IMR-90 (cell line): ENCODE data around the gene SYCE3. TPM values are rescaled to one million over a fixed set of nuclear protein-coding genes. Genes with fewer than 3 reads are reported as not detected.

Experiments used
- ATAC-seq: fragments of 200-7000 bp; cut with Tn5 transposase; 2 replicates; pipeline ENCODE4 v1.9.1; 2020; ENCODE audit warnings: low read depth, mild to moderate bottlenecking, moderate library complexity
- BruUV-seq: library from RNA; stranded (reverse); fragments of 400-500 nt; replicated peaks from 2 replicates; lab custom pipeline; 2021; lab: Mats Ljungman, UMichigan
- CTCF ChIA-PET: fragments of 300-600 bp; formaldehyde crosslinking; extraction: SDS; loops from one replicate; lab custom pipeline; 2021; ENCODE audit warnings: antibody characterized with exemption; lab: Yijun Ruan, JAX
- POLR2A ChIA-PET: fragments of 300-600 bp; sonication (Branson Sonifier 250); formaldehyde crosslinking; loops from one replicate; lab custom pipeline; 2022; ENCODE audit warnings: antibody characterized with exemption; ENCODE audit not compliant: unreplicated experiment; lab: Charles Lee
- DNase-seq: peaks from one replicate; pipeline ENCODE4 v3.0.0; 2013
- H2AFZ ChIP-seq: replicated peaks from 2 replicates; pipeline ENCODE3; 2013; ENCODE audit warnings: low read length, mild to moderate bottlenecking; ENCODE audit not compliant: poor library complexity
- H2AK5ac ChIP-seq: 2 replicates; pipeline ENCODE4 v1.6.1; 2013; ENCODE audit warnings: low read depth, low read length, inconsistent platforms
- H2AK9ac ChIP-seq: replicated peaks from 2 replicates; pipeline ENCODE3; 2013; ENCODE audit warnings: mild to moderate bottlenecking, low read depth, low read length, moderate library complexity; ENCODE audit not compliant: poor library complexity
- H2BK120ac ChIP-seq: 2 replicates; pipeline ENCODE4 v1.6.1; 2013; ENCODE audit warnings: low read depth, low read length, inconsistent platforms
- H2BK15ac ChIP-seq: 3 replicates; pipeline ENCODE4 v1.6.1; 2013; ENCODE audit warnings: low read depth, low read length, inconsistent platforms
- H2BK20ac ChIP-seq: 2 replicates; pipeline ENCODE4 v1.6.1; 2013; ENCODE audit warnings: low read depth, mild to moderate bottlenecking, inconsistent platforms, low read length, moderate library complexity
- H2BK5ac ChIP-seq: 2 replicates; pipeline ENCODE4 v1.6.1; 2013; ENCODE audit warnings: mild to moderate bottlenecking, low read depth, low read length, inconsistent platforms; ENCODE audit not compliant: poor library complexity, severe bottlenecking
- H3K14ac ChIP-seq: replicated peaks from 2 replicates; pipeline ENCODE4 v1.6.1; 2013; ENCODE audit warnings: low read depth, low read length, inconsistent platforms
- H3K18ac ChIP-seq: 2 replicates; pipeline ENCODE4 v1.6.1; 2013; ENCODE audit warnings: low read depth, low read length, control low read depth
- H3K23ac ChIP-seq: 2 replicates; pipeline ENCODE4 v1.6.1; 2013; ENCODE audit warnings: low read depth, low read length, inconsistent platforms
- H3K27ac ChIP-seq: 2 replicates; pipeline ENCODE4 v1.5.1; 2013; ENCODE audit warnings: mild to moderate bottlenecking, control low read depth, low read length; ENCODE audit not compliant: insufficient read depth
- H3K27me3 ChIP-seq: 2 replicates; pipeline ENCODE4 v1.6.1; 2013; ENCODE audit warnings: low read length; ENCODE audit not compliant: control insufficient read depth, insufficient read depth
- H3K36me3 ChIP-seq: 2 replicates; pipeline ENCODE4 v1.6.1; 2013; ENCODE audit warnings: low read length, mixed read lengths; ENCODE audit not compliant: control insufficient read depth, insufficient read depth
- H3K4ac ChIP-seq: 2 replicates; pipeline ENCODE4 v1.6.1; 2013; ENCODE audit warnings: low read depth, low read length, inconsistent platforms
- H3K4me1 ChIP-seq: 2 replicates; pipeline ENCODE4 v1.6.1; 2013; ENCODE audit warnings: low read length, mixed read lengths; ENCODE audit not compliant: control insufficient read depth, insufficient read depth
- H3K4me2 ChIP-seq: 2 replicates; pipeline ENCODE4 v1.6.1; 2013; ENCODE audit warnings: low read depth, mild to moderate bottlenecking, control low read depth, low read length, moderate library complexity
- H3K4me3 ChIP-seq: 2 replicates; pipeline ENCODE4 v1.5.1; 2013; ENCODE audit warnings: low read depth, mild to moderate bottlenecking, control low read depth, low read length, moderate library complexity; ENCODE audit not compliant: insufficient read depth
- H3K56ac ChIP-seq: 2 replicates; pipeline ENCODE4 v1.6.1; 2013; ENCODE audit warnings: low read length, inconsistent platforms; ENCODE audit not compliant: insufficient read depth; ENCODE audit errors: extremely low read depth
- H3K79me1 ChIP-seq, 2 experiments: 2 replicates each; pipeline ENCODE4 v1.6.1; 2013; ENCODE audit warnings: low read length in 2 of 2, inconsistent platforms in 1 of 2, low read depth in 1 of 2
- H3K9ac ChIP-seq: 2 replicates; pipeline ENCODE4 v1.6.1; 2013; ENCODE audit warnings: low read depth, low read length, control low read depth
- H3K9me1 ChIP-seq: 2 replicates; pipeline ENCODE4 v1.6.1; 2013; ENCODE audit warnings: low read length, inconsistent platforms; ENCODE audit not compliant: insufficient read depth
- H3K9me3 ChIP-seq: 2 replicates; pipeline ENCODE4 v1.6.1; 2013; ENCODE audit warnings: low read length; ENCODE audit not compliant: control insufficient read depth, insufficient read depth
- H4K20me1 ChIP-seq: 2 replicates; pipeline ENCODE4 v1.6.1; 2013; ENCODE audit warnings: low read length, inconsistent platforms; ENCODE audit not compliant: insufficient read depth
- H4K5ac ChIP-seq: 2 replicates; pipeline ENCODE4 v1.6.1; 2013; ENCODE audit warnings: mild to moderate bottlenecking, low read depth, low read length, control low read depth
- H4K8ac ChIP-seq, 2 experiments: 2 replicates each; pipeline ENCODE4 v1.6.1; 2013; ENCODE audit warnings: low read depth in 2 of 2, low read length in 2 of 2, control low read depth in 1 of 2, inconsistent platforms in 1 of 2
- H4K91ac ChIP-seq: 2 replicates; pipeline ENCODE4 v1.6.1; 2013; ENCODE audit warnings: low read depth, low read length, inconsistent platforms; ENCODE audit not compliant: insufficient read depth
- MAZ ChIP-seq: IDR thresholded peaks from 2 replicates; pipeline ENCODE4 v1.6.1; 2012; ENCODE audit warnings: low read depth, mild to moderate bottlenecking, low read length, improper control_type of control experiment, moderate library complexity, borderline replicate concordance
- MXI1 ChIP-seq: IDR thresholded peaks from 2 replicates; pipeline ENCODE4 v1.6.1; 2012; ENCODE audit warnings: low read depth, mild to moderate bottlenecking, low read length, moderate library complexity, borderline replicate concordance
- RCOR1 ChIP-seq: IDR thresholded peaks from 2 replicates; pipeline ENCODE4 v1.6.1; 2012; ENCODE audit warnings: mild to moderate bottlenecking, low read length, improper control_type of control experiment; ENCODE audit not compliant: insufficient replicate concordance
- RFX5 ChIP-seq: IDR thresholded peaks from 2 replicates; pipeline ENCODE4 v1.8.0; 2012; ENCODE audit warnings: low read depth, mild to moderate bottlenecking, low read length, moderate library complexity
- WGBS, 2 experiments: methylation state at CpG; one replicate each; pipeline versions ENCODE4 v1.1.5 to v1.1.7; 2013; ENCODE audit warnings: missing lambda C conversion rate in 2 of 2; ENCODE audit not compliant: insufficient read length in 1 of 2; ENCODE audit errors: extremely low coverage in 2 of 2; 5-methylcytosine and 5-hydroxymethylcytosine counted together
- dilution Hi-C: fragments of 300-500 bp; cut with HindIII; formaldehyde crosslinking; loops from one replicate; pipeline ENCODE4 v1.14.3; 2018; ENCODE audit warnings: low sequenced_read_pairs; ENCODE audit not compliant: unreplicated experiment
- in situ Hi-C: fragments of 300-500 bp; cut with MboI; formaldehyde crosslinking; loops from 3 replicates; pipeline ENCODE4 v1.14.3; 2019; ENCODE audit warnings: low sequenced_read_pairs, inconsistent platforms, mixed read lengths
- intact Hi-C: fragments of 100-400 bp; cut with micrococcal nuclease; formaldehyde crosslinking; loops from 2 replicates; pipeline ENCODE4 v1.10.0; 2022
- polyA plus RNA-seq, 3 experiments: library from polyadenylated mRNA; depleted of rRNA; stranded (reverse); fragments of >200 nt; gene quantifications; 2 replicates each; pipeline ENCODE4 v1.2.3, GENCODE V29; 2012; ENCODE audit warnings: low replicate concordance in 1 of 3
- total RNA-seq: library from RNA; depleted of rRNA; stranded (reverse); fragments of >200 nt; gene quantifications from 2 replicates; pipeline ENCODE4 v1.2.3, GENCODE V29; 2012
- TF ChIP-seq, protein P1 (sequence below): conservative IDR thresholded peaks from 2 replicates; pipeline ENCODE4 v1.5.1; 2012; ENCODE audit warnings: mild to moderate bottlenecking, low read depth, low read length, improper control_type of control experiment
- TF ChIP-seq, protein P2 (sequence below): fragments of 150-350 bp; IDR thresholded peaks from 2 replicates; pipeline ENCODE4 v1.6.1; 2017; ENCODE audit warnings: mild to moderate bottlenecking, antibody characterized with exemption, low read length, low read depth

Gene SYCE3
- total and polyA plus RNA-seq, 2 of the 4 experiments (the other 2 are of a cell fraction), result not detected

DNA sequence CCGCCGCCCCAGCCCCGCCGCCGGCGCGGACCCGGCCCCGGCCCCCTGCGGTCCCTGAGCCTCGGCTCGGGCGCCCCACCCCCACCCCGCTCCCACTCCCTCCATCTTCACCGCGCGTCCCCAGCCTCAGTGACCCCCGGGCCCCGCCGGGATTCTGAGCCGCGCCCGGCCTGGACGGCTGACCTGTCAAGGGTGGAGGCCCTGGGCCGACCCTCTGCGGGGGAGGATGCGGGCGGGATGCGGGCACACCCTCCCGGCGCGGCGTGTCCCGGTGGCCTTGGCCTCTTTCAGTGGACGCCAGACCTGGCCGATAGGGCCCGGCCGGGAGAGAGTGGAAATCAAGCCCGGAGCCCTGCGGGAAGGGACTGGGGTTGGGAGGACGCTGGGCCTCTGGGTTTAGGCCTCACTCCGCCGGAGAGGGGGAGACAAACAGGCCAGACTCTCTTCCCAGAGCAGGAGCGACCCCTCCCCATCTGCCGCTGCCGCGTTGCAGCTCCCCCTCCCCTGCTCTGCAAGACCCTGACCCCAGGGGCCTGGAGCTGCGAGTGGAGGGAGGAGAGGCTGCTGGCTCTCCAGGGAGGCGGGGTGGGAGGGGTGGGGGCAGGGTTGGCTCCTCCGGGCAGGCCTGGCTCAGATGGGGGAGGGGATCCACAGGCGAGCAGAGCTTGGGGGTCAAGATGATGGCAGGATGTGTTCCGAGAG, 38.4 kb upstream of the SYCE3 start:
- peaks cover 53% of the 10 kb centered on the region for H3K27me3 ChIP-seq
- no peak overlapping the region for H4K8ac ChIP-seq
- no peak overlapping the region for H4K5ac ChIP-seq
- DNase-seq (no peak), ATAC-seq (no peak)
- no peak overlapping the region for H2AK9ac ChIP-seq
- no peak overlapping the region for H2BK20ac ChIP-seq
- no peak overlapping the region for H4K91ac ChIP-seq
- H3K14ac ChIP-seq, result no peak overlapping the region
- no peak overlapping the region; the same call in 1 of the 2 replicates for H3K4me3 ChIP-seq
- in situ Hi-C loops (no loop called here), intact Hi-C loops (no loop called here), dilution Hi-C loops (no loop called here)
- no peak overlapping the region for H3K9ac ChIP-seq
- ChIA-PET CTCF (no interaction called here), POLR2A (no interaction called here)
- H3K79me1 ChIP-seq, result no peaks in the 10 kb centered on the region
- no peak overlapping the region for H2AK5ac ChIP-seq
- H3K9me3 ChIP-seq, result 0 out of 2 replicates have a peak, but pooled peaks cover 2% of the 10 kb centered on the region
- no peak overlapping the region for H2BK120ac ChIP-seq
- no peaks in the 10 kb centered on the region for H3K4me1 ChIP-seq
- no peak overlapping the region for H3K4ac ChIP-seq
- H4K20me1 ChIP-seq, result peaks cover 10% of the 10 kb centered on the region
- 2% methylated on average over 6 of the region's 52 CpGs; no CpG with 5 or more reads in 1 of the 2 experiments for WGBS, 2 experiments
- TF ChIP-seq RCOR1 (no peak), MAZ (no peak), MXI1 (no peak), RFX5 (no peak)
- TF ChIP-seq, protein P1, sequence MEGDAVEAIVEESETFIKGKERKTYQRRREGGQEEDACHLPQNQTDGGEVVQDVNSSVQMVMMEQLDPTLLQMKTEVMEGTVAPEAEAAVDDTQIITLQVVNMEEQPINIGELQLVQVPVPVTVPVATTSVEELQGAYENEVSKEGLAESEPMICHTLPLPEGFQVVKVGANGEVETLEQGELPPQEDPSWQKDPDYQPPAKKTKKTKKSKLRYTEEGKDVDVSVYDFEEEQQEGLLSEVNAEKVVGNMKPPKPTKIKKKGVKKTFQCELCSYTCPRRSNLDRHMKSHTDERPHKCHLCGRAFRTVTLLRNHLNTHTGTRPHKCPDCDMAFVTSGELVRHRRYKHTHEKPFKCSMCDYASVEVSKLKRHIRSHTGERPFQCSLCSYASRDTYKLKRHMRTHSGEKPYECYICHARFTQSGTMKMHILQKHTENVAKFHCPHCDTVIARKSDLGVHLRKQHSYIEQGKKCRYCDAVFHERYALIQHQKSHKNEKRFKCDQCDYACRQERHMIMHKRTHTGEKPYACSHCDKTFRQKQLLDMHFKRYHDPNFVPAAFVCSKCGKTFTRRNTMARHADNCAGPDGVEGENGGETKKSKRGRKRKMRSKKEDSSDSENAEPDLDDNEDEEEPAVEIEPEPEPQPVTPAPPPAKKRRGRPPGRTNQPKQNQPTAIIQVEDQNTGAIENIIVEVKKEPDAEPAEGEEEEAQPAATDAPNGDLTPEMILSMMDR, result no peak
- TF ChIP-seq, protein P2, sequence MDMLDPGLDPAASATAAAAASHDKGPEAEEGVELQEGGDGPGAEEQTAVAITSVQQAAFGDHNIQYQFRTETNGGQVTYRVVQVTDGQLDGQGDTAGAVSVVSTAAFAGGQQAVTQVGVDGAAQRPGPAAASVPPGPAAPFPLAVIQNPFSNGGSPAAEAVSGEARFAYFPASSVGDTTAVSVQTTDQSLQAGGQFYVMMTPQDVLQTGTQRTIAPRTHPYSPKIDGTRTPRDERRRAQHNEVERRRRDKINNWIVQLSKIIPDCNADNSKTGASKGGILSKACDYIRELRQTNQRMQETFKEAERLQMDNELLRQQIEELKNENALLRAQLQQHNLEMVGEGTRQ, result no peak
- no peak overlapping the region for H2BK15ac ChIP-seq
- 0 out of 2 replicates have a peak, but pooled peaks cover 6% of the 10 kb centered on the region for H3K9me1 ChIP-seq
- no TSS peak for BruUV-seq
- no peak overlapping the region for H2BK5ac ChIP-seq
- H3K18ac ChIP-seq, result no peak overlapping the region
- H3K56ac ChIP-seq, result no peak overlapping the region
- H2AFZ ChIP-seq, result no peak overlapping the region
- H3K4me2 ChIP-seq, result no peak overlapping the region
- H3K36me3 ChIP-seq, result no peaks in the 10 kb centered on the region
- no peak overlapping the region for H3K27ac ChIP-seq
- H3K23ac ChIP-seq, result no peak overlapping the region
